LNCaP clone FGC (cell line): ENCODE results near the gene BCAS3.
A peak's percentile ranks its signal among the peaks of the same experiment; 100 is the strongest.

Experiments used
- DNase-seq: peaks from one replicate; pipeline ENCODE4 v3.0.0-alpha.2; 2011; ENCODE audit warnings: low read depth
- H3K4me3 ChIP-seq: 2 replicates; pipeline ENCODE4 v1.5.1; 2011; ENCODE audit warnings: mild to moderate bottlenecking, low read depth, low read length, control low read depth
- CTCF ChIP-seq: IDR thresholded peaks from 2 replicates; pipeline ENCODE4 v1.5.1; 2012; ENCODE audit warnings: mild to moderate bottlenecking; ENCODE audit not compliant: control insufficient read depth, insufficient read depth; ENCODE audit errors: extremely low read depth

The BCAS3 gene

GRCh38 chr17:61310590-61310989, 632.9 kb downstream of the BCAS3 start:
- H3K4me3 ChIP-seq = no peak overlapping the region
- TF ChIP-seq CTCF = no peak
- no peak for DNase-seq

- no peak overlapping the region for H3K4me3 ChIP-seq
- no peak for TF ChIP-seq CTCF
- no peak for DNase-seq
Observed at GRCh38 chr17:61312406-61313295, 635.0 kb downstream of the BCAS3 start.

- no peak overlapping the region for H3K4me3 ChIP-seq
- no peak for DNase-seq
- TF ChIP-seq CTCF = no peak
Observed at GRCh38 chr17:61313461-61314326, 636.0 kb downstream of the BCAS3 start.

GRCh38 chr17:61314368-61315078, 636.9 kb downstream of the BCAS3 start:
- no peak overlapping the region for H3K4me3 ChIP-seq
- peak; percentile 34 for DNase-seq
- no peak for TF ChIP-seq CTCF

- no peak overlapping the region for H3K4me3 ChIP-seq
- TF ChIP-seq CTCF = no peak
- no peak for DNase-seq
Observed at GRCh38 chr17:61316633-61317032, 639.0 kb downstream of the BCAS3 start.

GRCh38 chr17:61317779-61318178, 640.1 kb downstream of the BCAS3 start:
- no peak for TF ChIP-seq CTCF
- no peak for DNase-seq

More at GRCh38 chr17:61317779-61318178, 640.1 kb downstream of the BCAS3 start:
- H3K4me3 ChIP-seq = no peak overlapping the region
